GM19023 (cell line): ENCODE results near the gene MAGI2.

Experiments
- ATAC-seq: cut with Tn5 transposase; IDR thresholded peaks from one replicate; pipeline ENCODE4 v1.9.1; 2021; ENCODE audit warnings: mild to moderate bottlenecking, moderate library complexity; ENCODE audit not compliant: unreplicated experiment

Gene MAGI2

DNA sequence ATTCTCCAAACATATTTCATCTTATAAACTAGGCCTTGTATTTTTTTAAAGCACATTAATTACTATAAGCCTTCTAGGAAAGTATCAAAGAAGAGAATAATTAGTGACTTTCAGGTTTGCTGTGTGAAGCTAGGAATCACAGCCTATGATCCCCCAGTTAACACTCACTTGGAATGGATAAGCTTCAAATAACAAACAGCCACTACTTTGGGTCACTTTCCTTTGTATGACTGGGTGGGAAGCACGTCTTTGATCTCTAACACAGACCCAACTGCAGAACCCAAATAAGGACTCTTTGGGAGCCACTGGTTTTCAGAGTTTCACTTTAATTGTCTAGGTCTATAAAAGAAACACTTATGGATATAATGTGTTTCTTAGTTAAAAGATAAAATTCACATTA lies 769.3 kb downstream of the MAGI2 start:
- ATAC-seq = no peak

DNA sequence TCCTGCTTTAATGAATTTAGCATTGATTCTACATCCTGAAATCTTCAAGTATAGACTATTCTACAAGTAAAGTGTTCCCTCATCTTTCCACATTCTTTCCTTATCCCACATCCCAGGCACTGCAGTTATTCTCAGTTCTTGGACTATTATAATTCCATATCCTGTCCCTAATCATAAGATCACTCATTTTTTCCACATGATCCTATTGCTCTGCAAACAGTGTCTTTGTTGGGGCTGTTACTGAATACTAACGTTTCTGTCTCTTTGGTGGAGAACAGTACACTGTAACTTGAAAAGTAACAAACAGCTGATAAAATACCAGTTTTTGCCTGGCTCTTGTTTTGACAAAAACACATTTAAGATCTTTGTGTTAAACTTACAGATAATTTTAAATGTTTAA lies 769.9 kb downstream of the MAGI2 start:
- no peak for ATAC-seq

- no peak for ATAC-seq
Observed at GRCh38 chr7:78679112-78679876, 774.2 kb downstream of the MAGI2 start.

GRCh38 chr7:78677391-78677790 lies 776.1 kb downstream of the MAGI2 start:
- ATAC-seq = no peak

GRCh38 chr7:78675511-78675910 lies 778.0 kb downstream of the MAGI2 start:
- no peak for ATAC-seq

- no peak for ATAC-seq
Observed at GRCh38 chr7:78673272-78673671, 780.2 kb downstream of the MAGI2 start.

- ATAC-seq = no peak
Observed at GRCh38 chr7:78662939-78663338, 790.5 kb downstream of the MAGI2 start.

GRCh38 chr7:78649976-78650375 lies 803.5 kb downstream of the MAGI2 start:
- ATAC-seq = no peak

- no peak for ATAC-seq
Observed at GRCh38 chr7:78649236-78649635, 804.2 kb downstream of the MAGI2 start.

GRCh38 chr7:78642751-78643150 lies 810.7 kb downstream of the MAGI2 start:
- ATAC-seq = no peak

- ATAC-seq = no peak
Observed at GRCh38 chr7:78638364-78638763, 815.1 kb downstream of the MAGI2 start.

DNA sequence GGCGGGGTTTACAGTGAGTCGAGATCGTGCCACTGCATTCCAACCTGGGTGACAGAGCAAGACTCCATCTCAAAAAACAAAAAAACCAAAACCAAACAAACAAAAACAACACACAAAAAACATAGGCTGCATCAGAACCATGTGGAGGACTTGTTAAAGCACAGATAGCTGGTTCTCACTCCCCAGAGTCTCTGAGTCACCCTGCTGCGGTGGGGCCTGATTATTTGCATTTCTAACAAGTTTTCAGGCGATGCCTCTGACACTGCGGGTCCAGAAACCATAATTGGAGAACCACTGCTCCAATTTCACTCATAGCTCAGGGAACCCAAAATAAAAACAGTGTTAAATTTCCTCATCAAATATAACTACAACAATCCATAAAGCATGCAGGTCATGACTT lies 816.7 kb downstream of the MAGI2 start:
- ATAC-seq = no peak

DNA sequence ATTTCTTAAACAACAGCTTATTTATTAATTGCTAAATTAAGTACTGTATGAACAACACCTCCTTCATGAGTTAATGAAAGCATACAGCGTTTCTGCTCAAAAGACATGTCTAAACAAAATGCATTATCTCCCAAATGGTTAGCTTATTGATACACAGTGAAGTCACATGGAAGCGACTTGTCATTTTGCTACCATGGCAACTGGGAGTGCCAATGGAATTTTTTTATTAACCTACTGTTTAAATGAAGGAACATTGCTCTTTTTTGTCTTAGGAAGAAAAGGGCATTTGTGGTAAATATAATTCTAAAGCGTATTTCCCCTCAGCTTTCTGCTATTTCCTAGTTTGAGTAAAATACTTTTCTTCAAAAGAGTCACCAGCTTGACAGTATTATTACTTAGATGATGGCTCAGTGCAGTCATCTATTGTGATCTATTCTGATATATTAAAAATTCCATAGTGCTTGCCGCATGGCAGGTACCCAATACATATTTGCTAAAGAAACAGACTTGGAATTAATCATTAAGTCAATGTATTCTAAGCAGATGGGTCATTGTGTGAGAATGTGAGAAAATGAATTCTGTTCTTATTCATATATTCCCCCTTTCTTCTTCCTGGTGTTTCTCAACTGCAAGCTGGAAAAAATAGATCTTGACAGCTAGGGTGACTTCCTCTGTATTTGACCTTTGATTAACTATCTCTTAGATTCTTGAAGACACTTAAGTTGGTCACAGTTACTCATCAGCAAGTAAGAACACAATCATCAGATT lies 818.3 kb downstream of the MAGI2 start:
- ATAC-seq = no peak

GRCh38 chr7:78634093-78634492 lies 819.4 kb downstream of the MAGI2 start:
- ATAC-seq = no peak

DNA sequence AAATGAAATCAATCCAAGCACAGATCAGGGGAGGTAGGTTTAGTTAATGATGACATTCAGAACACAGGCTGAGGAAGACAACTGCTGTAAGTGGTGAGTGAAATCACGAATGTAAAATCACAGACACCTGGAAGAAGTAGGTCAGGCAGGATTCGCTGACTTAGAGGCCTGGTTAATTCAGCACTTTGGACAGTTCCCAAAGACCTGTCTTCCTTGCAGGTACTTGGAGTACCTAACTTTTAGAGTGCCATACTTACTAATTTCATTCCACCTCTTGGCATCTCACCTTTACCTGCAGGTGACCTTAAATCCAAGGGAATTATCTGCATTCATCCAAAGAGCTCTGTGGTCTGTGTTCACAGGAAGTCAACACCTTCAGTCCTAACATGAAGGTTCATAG lies 832.5 kb downstream of the MAGI2 start:
- no peak for ATAC-seq

GRCh38 chr7:78616539-78616938 lies 836.9 kb downstream of the MAGI2 start:
- ATAC-seq = no peak

DNA sequence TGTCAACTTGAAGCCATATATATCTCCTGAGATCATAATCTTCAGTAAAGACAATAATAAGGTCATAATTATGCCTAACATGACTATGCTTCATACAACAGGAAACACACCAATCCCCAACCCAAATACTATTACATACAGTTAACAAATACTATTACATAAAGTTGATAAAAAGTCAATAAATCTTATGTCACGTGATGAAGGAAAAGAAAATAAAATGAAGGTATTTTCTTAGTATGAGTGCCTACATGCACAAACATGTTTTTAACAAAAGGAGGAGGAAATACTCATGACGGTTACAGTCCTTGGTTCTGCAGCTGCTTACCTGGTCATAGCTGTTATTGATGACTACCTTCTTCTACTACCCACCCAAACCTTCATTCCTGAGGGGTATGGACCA lies 844.2 kb downstream of the MAGI2 start:
- ATAC-seq = no peak

- no peak for ATAC-seq
Observed at GRCh38 chr7:78607099-78607498, 846.4 kb downstream of the MAGI2 start.

- no peak for ATAC-seq
Observed at GRCh38 chr7:78605119-78605518, 848.3 kb downstream of the MAGI2 start.

DNA sequence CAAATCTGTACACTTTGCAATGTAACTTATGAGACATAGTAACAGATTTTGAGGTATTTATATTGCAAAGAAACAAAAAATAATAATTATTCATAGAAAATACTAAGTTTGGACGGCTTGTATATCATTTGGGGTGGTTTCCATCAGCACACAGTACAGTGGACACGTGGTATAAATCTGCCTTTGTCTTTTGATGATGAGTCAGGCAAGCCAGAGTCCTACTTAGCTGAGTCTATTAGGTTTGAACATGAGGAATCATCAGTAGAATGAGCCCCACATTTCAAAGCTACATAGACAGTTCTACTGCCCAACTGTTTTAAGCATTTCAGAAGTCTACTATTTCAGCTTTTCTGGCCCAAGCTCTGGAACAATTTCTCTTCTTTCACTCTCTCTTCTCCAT lies 851.7 kb downstream of the MAGI2 start:
- no peak for ATAC-seq

DNA sequence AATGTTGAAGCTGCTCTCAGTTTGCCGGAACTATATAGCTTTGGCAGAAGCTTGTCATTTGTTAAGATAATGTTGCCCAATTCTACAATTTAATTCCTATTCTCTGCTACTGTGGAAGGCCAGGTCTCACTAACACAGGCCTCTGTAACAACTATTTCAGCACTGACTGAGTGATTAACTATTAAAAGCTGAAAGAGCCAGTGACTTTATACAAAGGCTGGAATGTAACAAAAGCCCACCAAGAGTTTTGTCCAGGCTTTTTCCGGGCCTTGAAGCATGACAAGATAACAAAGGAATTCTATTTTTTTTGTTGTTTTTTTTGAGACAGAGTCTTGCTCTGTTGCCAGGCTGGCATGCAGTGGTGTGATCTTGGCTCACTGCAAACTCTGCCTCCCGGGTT lies 859.3 kb downstream of the MAGI2 start:
- ATAC-seq = no peak

DNA sequence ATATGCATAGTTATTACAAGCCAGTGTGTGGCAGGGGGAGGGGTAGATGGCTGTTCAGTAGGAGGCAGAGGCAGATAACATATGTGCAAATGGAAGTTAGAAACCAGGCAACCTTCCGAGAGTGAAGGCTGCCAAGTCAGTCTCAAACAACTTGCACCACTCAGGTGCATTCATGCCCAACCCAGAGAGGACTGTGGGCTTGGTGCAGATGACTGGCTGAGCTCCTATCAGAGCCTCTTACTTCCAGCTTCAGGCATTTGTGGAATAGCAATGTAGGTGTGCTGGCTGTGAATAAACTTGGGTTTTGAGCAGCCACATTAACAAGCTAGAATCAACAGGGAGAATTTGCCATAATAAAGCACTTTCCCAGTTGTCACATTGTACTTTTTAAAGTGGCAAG lies 865.1 kb downstream of the MAGI2 start:
- ATAC-seq = no peak
